HepG2 (cell line): ENCODE data around the gene AP4E1. TPM values are rescaled to one million over a fixed set of nuclear protein-coding genes. Genes with fewer than 3 reads are reported as not detected.

Source experiments
- ATAC-seq: fragments of 200-7000 bp; cut with Tn5 transposase; 3 replicates; pipeline ENCODE4 v1.9.1; 2020; ENCODE audit warnings: mild to moderate bottlenecking, moderate library complexity
- BruUV-seq: library from RNA; stranded (reverse); fragments of 400-500 nt; replicated peaks from 2 replicates; lab custom pipeline; 2021; lab: Mats Ljungman, UMichigan
- CTCF ChIA-PET: fragments of 300-600 bp; formaldehyde crosslinking; extraction: SDS; loops from one replicate; lab custom pipeline; 2021; ENCODE audit warnings: low total read pairs, inconsistent platforms, low intra/inter-chr PET ratio; lab: Yijun Ruan, JAX
- POLR2A ChIA-PET: fragments of 350-600 bp; sonication (Branson Sonifier 250); formaldehyde crosslinking; loops from one replicate; lab custom pipeline; 2020; ENCODE audit warnings: antibody characterized with exemption, inconsistent platforms; lab: Yijun Ruan, JAX
- DNase-seq: peaks from one replicate; pipeline ENCODE4 v3.0.0-alpha.2; 2015; ENCODE audit warnings: low spot score
- FAIRE-seq: peaks from 3 replicates; lab custom pipeline; 2011; peaks lifted over from hg19 to GRCh38; lab: Jason Lieb, UNC
- H2AFZ ChIP-seq: one replicate; pipeline ENCODE4 v1.6.1; 2011; ENCODE audit warnings: low read length, inconsistent platforms
- H3K27ac ChIP-seq: fragments of 300-600 bp; 3 replicates; pipeline ENCODE4 v1.8.0; 2011; ENCODE audit warnings: mixed run types, mild to moderate bottlenecking, mixed read lengths, low read length, inconsistent platforms; ENCODE audit not compliant: insufficient read depth; ENCODE audit errors: extremely low read length
- H3K27me3 ChIP-seq, 2 experiments: fragments of 200-600 bp in 1 of 2; 2 replicates in 1 of 2; 3 replicates in 1 of 2; pipeline versions ENCODE4 v1.6.0 to v1.8.0; 2011; ENCODE audit warnings: low read length in 2 of 2, mild to moderate bottlenecking in 2 of 2, moderate library complexity in 2 of 2, inconsistent platforms in 1 of 2; ENCODE audit not compliant: insufficient read depth in 2 of 2, control insufficient read depth in 1 of 2
- H3K36me3 ChIP-seq, 2 experiments: fragments of 200-600 bp in 1 of 2; replicated peaks in 1 of 2; 2 replicates in 1 of 2; 3 replicates in 1 of 2; pipeline versions ENCODE4 v1.5.1 to v1.8.0; 2011; ENCODE audit warnings: low read length in 2 of 2, inconsistent platforms in 1 of 2; ENCODE audit not compliant: insufficient read depth in 2 of 2, control insufficient read depth in 1 of 2
- H3K4me1 ChIP-seq: 2 replicates; pipeline ENCODE4 v1.5.1; 2012; ENCODE audit warnings: low read length, inconsistent platforms; ENCODE audit not compliant: insufficient read depth
- H3K4me2 ChIP-seq: 2 replicates; pipeline ENCODE4 v1.6.0; 2011; ENCODE audit warnings: low read depth, low read length, inconsistent platforms
- H3K4me3 ChIP-seq, 3 experiments: fragments of 200-600 bp in 1 of 3; sonication (generic), shearing (Covaris generic) in 1 of 3; replicated peaks in 1 of 3; 2 replicates each; pipeline ENCODE4 v1.5.1; 2011 to 2016; ENCODE audit warnings: low read length in 3 of 3, inconsistent platforms in 2 of 3, low read depth in 2 of 3, mild to moderate bottlenecking in 2 of 3, control low read depth in 1 of 3, mixed read lengths in 1 of 3; ENCODE audit not compliant: insufficient read depth in 1 of 3
- H3K79me2 ChIP-seq: one replicate; pipeline ENCODE4 v1.6.1; 2011; ENCODE audit warnings: low read length, inconsistent platforms; ENCODE audit not compliant: insufficient read depth
- H3K9ac ChIP-seq: 2 replicates; pipeline ENCODE4 v1.6.0; 2011; ENCODE audit warnings: mild to moderate bottlenecking, low read depth, low read length, inconsistent platforms; ENCODE audit not compliant: insufficient read depth
- H3K9me3 ChIP-seq: 2 replicates; pipeline ENCODE4 v1.5.1; 2012; ENCODE audit warnings: mild to moderate bottlenecking, low read length
- H4K20me1 ChIP-seq: 2 replicates; pipeline ENCODE4 v1.6.0; 2011; ENCODE audit warnings: inconsistent platforms, mild to moderate bottlenecking, low read length, moderate library complexity; ENCODE audit not compliant: insufficient read depth
- CHD2 ChIP-seq: IDR thresholded peaks from 2 replicates; pipeline ENCODE4 v1.6.1; 2011; ENCODE audit warnings: low read depth, low read length, improper control_type of control experiment
- ESRRA ChIP-seq: sonication (generic); formaldehyde crosslinking; IDR thresholded peaks from 2 replicates; pipeline ENCODE4 v1.5.1; 2020; ENCODE audit warnings: mild to moderate bottlenecking, low read depth, missing genetic modification reagents
- FOXC1 ChIP-seq: sonication (generic); formaldehyde crosslinking; IDR thresholded peaks from 2 replicates; pipeline ENCODE4 v1.8.0; 2022; ENCODE audit warnings: mild to moderate bottlenecking, missing genetic modification reagents, borderline replicate concordance
- KLF16 ChIP-seq, 2 experiments: sonication (generic) in 1 of 2; formaldehyde crosslinking in 1 of 2; IDR thresholded peaks; 2 replicates each; pipeline versions ENCODE4 v1.6.1 to v1.8.0; 2016 to 2023; ENCODE audit warnings: missing genetic modification reagents in 2 of 2, missing compliant biosample characterization in 1 of 2
- PHF8 ChIP-seq: sonication (generic); formaldehyde crosslinking; IDR thresholded peaks from 2 replicates; pipeline ENCODE4 v1.5.0; 2020; ENCODE audit warnings: missing genetic modification reagents
- RORA ChIP-seq: sonication (generic); formaldehyde crosslinking; IDR thresholded peaks from 2 replicates; pipeline ENCODE4 v1.5.0; 2020; ENCODE audit warnings: mild to moderate bottlenecking, missing genetic modification reagents, moderate library complexity
- ZFP36L1 ChIP-seq: sonication (generic); formaldehyde crosslinking; IDR thresholded peaks from 2 replicates; pipeline ENCODE4 v1.8.0; 2022; ENCODE audit warnings: mild to moderate bottlenecking, missing genetic modification reagents, moderate library complexity
- ZNF317 ChIP-seq: sonication (generic); formaldehyde crosslinking; IDR thresholded peaks from 2 replicates; pipeline ENCODE4 v1.5.0; 2020; ENCODE audit warnings: mild to moderate bottlenecking, missing genetic modification reagents
- ZNF326 ChIP-seq: sonication (generic); formaldehyde crosslinking; IDR thresholded peaks from 2 replicates; pipeline ENCODE4 v1.4.0; 2020; ENCODE audit warnings: missing genetic modification reagents, borderline replicate concordance
- ZNF33B ChIP-seq: sonication (generic); formaldehyde crosslinking; IDR thresholded peaks from 2 replicates; pipeline ENCODE4 v1.5.1; 2020; ENCODE audit warnings: mild to moderate bottlenecking, missing genetic modification reagents
- ZNF792 ChIP-seq: IDR thresholded peaks from 2 replicates; pipeline ENCODE4 v1.6.1; 2016
- WGBS: methylation state at CpG from one replicate; pipeline ENCODE4 v1.1.6; 2017; ENCODE audit warnings: low lambda C conversion rate; 5-methylcytosine and 5-hydroxymethylcytosine counted together
- in situ Hi-C: cut with HindIII; loops from 2 replicates; pipeline ENCODE4 v1.10.0; 2017; ENCODE audit warnings: low pct_unique_long_range_greater_than_20kb; ENCODE audit not compliant: extremely low pct_ligation_motif_present
- intact Hi-C: fragments of 100-400 bp; cut with micrococcal nuclease; formaldehyde crosslinking; loops from one replicate; pipeline ENCODE4 v1.10.0; 2022; ENCODE audit not compliant: unreplicated experiment
- polyA plus RNA-seq, 8 experiments: library from polyadenylated mRNA; depleted of rRNA in 3 of 8; stranded (reverse) in 7 of 8; unstranded in 1 of 8; fragments of >200 nt; fragmentation: Illumina TruSeq in 4 of 8; extraction: Trizol in 4 of 8; gene quantifications; 2 replicates each; pipeline versions ENCODE4 v1.2.1 to v1.2.3, GENCODE V29; 2011 to 2016; ENCODE audit warnings: low read depth in 4 of 8, missing spikeins in 1 of 8, mixed read lengths in 1 of 8; ENCODE audit not compliant: insufficient read depth in 1 of 8
- total RNA-seq, 5 experiments: library from RNA; depleted of rRNA; stranded (reverse); fragments of >200 nt; fragmentation: Illumina TruSeq; extraction: Trizol; gene quantifications; 2 replicates each; pipeline ENCODE4 v1.2.3, GENCODE V29; 2016; ENCODE audit warnings: low read depth in 1 of 5
- TF ChIP-seq, protein P1 (sequence below): sonication (generic); formaldehyde crosslinking; IDR thresholded peaks from 2 replicates; pipeline ENCODE4 v1.9.0; 2021; ENCODE audit warnings: missing genetic modification reagents, borderline replicate concordance
- TF ChIP-seq, protein P2 (sequence below): sonication (generic); formaldehyde crosslinking; conservative IDR thresholded peaks from 2 replicates; pipeline ENCODE4 v1.4.0; 2020; ENCODE audit warnings: missing genetic modification reagents
- TF ChIP-seq, protein P3 (sequence below): sonication (generic); formaldehyde crosslinking; IDR thresholded peaks from 2 replicates; pipeline ENCODE4 v1.4.0; 2020; ENCODE audit warnings: missing genetic modification reagents, borderline replicate concordance
- TF ChIP-seq, protein P4 (sequence below): sonication (generic); formaldehyde crosslinking; conservative IDR thresholded peaks from 2 replicates; pipeline ENCODE4 v1.5.0; 2020; ENCODE audit warnings: missing genetic modification reagents

AP4E1 gene
- total and polyA plus RNA-seq, 2 of the 13 experiments (the other 11 are each of a cell fraction or from before 2014, with no cell fraction given): 2.2 to 7.8 TPM

DNA sequence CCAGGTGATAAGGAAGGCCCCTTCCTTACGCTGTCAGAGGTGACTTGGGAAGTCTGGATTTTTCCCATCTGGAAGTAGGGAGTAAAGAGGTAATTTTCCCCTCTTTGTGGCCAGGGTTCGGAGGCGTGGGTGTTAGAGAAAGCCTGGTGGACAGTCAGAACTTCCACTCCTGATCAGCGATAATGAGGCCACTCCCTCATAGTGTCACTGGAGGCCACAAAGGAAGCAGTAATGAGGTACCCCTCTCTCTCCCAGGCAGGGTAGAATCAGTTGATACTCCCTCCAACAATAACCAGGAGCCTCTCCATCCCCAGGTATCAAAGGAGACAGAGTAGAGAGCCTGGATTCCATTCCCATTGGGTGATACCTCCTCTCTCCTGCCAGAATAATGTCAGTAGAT, 30.0 kb downstream of the AP4E1 start:
- intact Hi-C loops: no loop called here
- Histone ChIP-seq H2AFZ (no peak overlapping the region), H3K4me2 (no peak overlapping the region), H3K4me3 (no peak overlapping the region), H4K20me1 (no peaks in the 10 kb centered on the region), H3K27ac (no peak overlapping the region), H3K79me2 (no peaks in the 10 kb centered on the region), H3K27me3 (no peaks in the 10 kb centered on the region), H3K36me3 (peaks cover 2 to 12% of the 10 kb centered on the region in 2 experiments; a peak in 3 of 5 replicates), H3K9me3 (no peaks in the 10 kb centered on the region), H3K4me1 (peaks cover 7% of the 10 kb centered on the region), H3K9ac (no peak overlapping the region)
- in situ Hi-C loops: no loop called here
- ATAC-seq: no peak
- no peak for FAIRE-seq
- no TSS peak for BruUV-seq
- 95% methylated on average over 4 of the region's 4 CpGs for WGBS
- ChIA-PET POLR2A (no interaction called here), CTCF (no interaction called here)
- DNase-seq: no peak
- TF ChIP-seq, protein P1, sequence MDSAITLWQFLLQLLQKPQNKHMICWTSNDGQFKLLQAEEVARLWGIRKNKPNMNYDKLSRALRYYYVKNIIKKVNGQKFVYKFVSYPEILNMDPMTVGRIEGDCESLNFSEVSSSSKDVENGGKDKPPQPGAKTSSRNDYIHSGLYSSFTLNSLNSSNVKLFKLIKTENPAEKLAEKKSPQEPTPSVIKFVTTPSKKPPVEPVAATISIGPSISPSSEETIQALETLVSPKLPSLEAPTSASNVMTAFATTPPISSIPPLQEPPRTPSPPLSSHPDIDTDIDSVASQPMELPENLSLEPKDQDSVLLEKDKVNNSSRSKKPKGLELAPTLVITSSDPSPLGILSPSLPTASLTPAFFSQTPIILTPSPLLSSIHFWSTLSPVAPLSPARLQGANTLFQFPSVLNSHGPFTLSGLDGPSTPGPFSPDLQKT: no peak
- TF ChIP-seq ZNF326: no peak
- TF ChIP-seq FOXC1: no peak
- TF ChIP-seq, protein P2, sequence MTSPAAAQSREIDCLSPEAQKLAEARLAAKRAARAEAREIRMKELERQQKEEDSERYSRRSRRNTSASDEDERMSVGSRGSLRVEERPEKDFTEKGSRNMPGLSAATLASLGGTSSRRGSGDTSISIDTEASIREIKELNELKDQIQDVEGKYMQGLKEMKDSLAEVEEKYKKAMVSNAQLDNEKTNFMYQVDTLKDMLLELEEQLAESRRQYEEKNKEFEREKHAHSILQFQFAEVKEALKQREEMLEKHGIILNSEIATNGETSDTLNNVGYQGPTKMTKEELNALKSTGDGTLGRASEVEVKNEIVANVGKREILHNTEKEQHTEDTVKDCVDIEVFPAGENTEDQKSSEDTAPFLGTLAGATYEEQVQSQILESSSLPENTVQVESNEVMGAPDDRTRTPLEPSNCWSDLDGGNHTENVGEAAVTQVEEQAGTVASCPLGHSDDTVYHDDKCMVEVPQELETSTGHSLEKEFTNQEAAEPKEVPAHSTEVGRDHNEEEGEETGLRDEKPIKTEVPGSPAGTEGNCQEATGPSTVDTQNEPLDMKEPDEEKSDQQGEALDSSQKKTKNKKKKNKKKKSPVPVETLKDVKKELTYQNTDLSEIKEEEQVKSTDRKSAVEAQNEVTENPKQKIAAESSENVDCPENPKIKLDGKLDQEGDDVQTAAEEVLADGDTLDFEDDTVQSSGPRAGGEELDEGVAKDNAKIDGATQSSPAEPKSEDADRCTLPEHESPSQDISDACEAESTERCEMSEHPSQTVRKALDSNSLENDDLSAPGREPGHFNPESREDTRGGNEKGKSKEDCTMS: no peak
- TF ChIP-seq ZNF792 (CRISPR knock-in tag): no peak
- TF ChIP-seq ZNF317 (CRISPR knock-in tag): no peak
- TF ChIP-seq, protein P3, sequence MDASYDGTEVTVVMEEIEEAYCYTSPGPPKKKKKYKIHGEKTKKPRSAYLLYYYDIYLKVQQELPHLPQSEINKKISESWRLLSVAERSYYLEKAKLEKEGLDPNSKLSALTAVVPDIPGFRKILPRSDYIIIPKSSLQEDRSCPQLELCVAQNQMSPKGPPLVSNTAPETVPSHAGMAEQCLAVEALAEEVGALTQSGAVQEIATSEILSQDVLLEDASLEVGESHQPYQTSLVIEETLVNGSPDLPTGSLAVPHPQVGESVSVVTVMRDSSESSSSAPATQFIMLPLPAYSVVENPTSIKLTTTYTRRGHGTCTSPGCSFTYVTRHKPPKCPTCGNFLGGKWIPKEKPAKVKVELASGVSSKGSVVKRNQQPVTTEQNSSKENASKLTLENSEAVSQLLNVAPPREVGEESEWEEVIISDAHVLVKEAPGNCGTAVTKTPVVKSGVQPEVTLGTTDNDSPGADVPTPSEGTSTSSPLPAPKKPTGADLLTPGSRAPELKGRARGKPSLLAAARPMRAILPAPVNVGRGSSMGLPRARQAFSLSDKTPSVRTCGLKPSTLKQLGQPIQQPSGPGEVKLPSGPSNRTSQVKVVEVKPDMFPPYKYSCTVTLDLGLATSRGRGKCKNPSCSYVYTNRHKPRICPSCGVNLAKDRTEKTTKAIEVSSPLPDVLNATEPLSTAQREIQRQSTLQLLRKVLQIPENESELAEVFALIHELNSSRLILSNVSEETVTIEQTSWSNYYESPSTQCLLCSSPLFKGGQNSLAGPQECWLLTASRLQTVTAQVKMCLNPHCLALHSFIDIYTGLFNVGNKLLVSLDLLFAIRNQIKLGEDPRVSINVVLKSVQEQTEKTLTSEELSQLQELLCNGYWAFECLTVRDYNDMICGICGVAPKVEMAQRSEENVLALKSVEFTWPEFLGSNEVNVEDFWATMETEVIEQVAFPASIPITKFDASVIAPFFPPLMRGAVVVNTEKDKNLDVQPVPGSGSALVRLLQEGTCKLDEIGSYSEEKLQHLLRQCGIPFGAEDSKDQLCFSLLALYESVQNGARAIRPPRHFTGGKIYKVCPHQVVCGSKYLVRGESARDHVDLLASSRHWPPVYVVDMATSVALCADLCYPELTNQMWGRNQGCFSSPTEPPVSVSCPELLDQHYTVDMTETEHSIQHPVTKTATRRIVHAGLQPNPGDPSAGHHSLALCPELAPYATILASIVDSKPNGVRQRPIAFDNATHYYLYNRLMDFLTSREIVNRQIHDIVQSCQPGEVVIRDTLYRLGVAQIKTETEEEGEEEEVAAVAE (CRISPR knock-in tag): no peak
- TF ChIP-seq KLF16 (CRISPR knock-in tag; IDR thresholded peaks at IDR 0.05): no peak
- no peak for TF ChIP-seq ZNF33B (CRISPR knock-in tag)
- TF ChIP-seq, protein P4, sequence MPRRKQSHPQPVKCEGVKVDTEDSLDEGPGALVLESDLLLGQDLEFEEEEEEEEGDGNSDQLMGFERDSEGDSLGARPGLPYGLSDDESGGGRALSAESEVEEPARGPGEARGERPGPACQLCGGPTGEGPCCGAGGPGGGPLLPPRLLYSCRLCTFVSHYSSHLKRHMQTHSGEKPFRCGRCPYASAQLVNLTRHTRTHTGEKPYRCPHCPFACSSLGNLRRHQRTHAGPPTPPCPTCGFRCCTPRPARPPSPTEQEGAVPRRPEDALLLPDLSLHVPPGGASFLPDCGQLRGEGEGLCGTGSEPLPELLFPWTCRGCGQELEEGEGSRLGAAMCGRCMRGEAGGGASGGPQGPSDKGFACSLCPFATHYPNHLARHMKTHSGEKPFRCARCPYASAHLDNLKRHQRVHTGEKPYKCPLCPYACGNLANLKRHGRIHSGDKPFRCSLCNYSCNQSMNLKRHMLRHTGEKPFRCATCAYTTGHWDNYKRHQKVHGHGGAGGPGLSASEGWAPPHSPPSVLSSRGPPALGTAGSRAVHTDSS (CRISPR knock-in tag): no peak
- TF ChIP-seq RORA (CRISPR knock-in tag): no peak
- TF ChIP-seq PHF8 (CRISPR knock-in tag): no peak
- TF ChIP-seq ZFP36L1: no peak
- no peak for TF ChIP-seq ESRRA (CRISPR knock-in tag)
- TF ChIP-seq CHD2: no peak
